ENCODE measurements around the gene GREB1. TPM values are rescaled to one million over a fixed set of nuclear protein-coding genes. Genes with fewer than 3 reads are reported as not detected.

GREB1 gene
- total and polyA plus RNA-seq, 8 donors, result 3.5 to 16.1 (median 5.9) TPM

DNA sequence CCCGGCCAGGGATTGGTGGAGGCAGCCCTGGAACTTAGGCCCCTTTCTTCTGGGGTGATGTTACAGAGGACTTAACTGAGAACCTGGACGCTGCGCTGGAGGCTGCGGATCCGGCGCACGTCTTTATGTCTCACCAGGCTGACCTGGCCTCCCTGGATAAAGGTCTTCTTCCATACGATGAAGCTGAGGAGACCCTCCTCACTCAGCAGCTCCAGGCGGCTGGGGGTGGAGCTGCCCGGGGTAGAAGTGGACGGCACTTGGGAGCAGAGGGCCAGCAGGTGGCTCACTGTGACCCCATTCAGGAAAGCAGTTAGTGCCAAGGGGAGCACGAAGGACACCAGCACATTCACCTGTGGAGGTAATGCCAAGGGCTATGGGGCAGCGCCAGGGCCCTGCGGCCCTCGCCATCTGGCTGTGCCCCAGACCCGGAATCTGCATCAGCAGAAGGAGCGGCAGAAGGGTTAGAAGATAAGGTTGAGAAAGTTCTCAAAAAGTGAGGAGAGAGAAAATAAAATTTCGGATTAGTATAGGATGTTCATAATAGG is 128.1 kb downstream of the GREB1 start:
- WGBS, 2 donors, result 81 to 82% methylated on average over 18 of the region's 18 CpGs
- DNase-seq, result no peak
- no peak for ATAC-seq
- TF ChIP-seq, protein P1, sequence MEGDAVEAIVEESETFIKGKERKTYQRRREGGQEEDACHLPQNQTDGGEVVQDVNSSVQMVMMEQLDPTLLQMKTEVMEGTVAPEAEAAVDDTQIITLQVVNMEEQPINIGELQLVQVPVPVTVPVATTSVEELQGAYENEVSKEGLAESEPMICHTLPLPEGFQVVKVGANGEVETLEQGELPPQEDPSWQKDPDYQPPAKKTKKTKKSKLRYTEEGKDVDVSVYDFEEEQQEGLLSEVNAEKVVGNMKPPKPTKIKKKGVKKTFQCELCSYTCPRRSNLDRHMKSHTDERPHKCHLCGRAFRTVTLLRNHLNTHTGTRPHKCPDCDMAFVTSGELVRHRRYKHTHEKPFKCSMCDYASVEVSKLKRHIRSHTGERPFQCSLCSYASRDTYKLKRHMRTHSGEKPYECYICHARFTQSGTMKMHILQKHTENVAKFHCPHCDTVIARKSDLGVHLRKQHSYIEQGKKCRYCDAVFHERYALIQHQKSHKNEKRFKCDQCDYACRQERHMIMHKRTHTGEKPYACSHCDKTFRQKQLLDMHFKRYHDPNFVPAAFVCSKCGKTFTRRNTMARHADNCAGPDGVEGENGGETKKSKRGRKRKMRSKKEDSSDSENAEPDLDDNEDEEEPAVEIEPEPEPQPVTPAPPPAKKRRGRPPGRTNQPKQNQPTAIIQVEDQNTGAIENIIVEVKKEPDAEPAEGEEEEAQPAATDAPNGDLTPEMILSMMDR (IDR thresholded peaks at IDR 0.05), result no peak
- H3K36me3 ChIP-seq, result no peaks in the 10 kb centered on the region
- no peak overlapping the region for H3K4me3 ChIP-seq
- intact Hi-C loops (cut with DNase I), result no loop called here
- H3K9me3 ChIP-seq, result no peaks in the 10 kb centered on the region
- H3K27ac ChIP-seq, result no peak overlapping the region
- no peaks in the 10 kb centered on the region for H3K27me3 ChIP-seq
- no peak for FAIRE-seq
- no peaks in the 10 kb centered on the region for H3K4me1 ChIP-seq

GRCh38 chr2:11662882-11663281 is 129.0 kb downstream of the GREB1 start:
- DNase-seq (no peak), FAIRE-seq (no peak), ATAC-seq (no peak)
- no peaks in the 10 kb centered on the region for H3K36me3 ChIP-seq
- no peak overlapping the region for H3K27ac ChIP-seq
- H3K4me1 ChIP-seq, result no peaks in the 10 kb centered on the region
- H3K4me3 ChIP-seq, result no peak overlapping the region
- H3K9me3 ChIP-seq, result no peaks in the 10 kb centered on the region
- intact Hi-C loops (cut with DNase I), result no loop called here
- H3K27me3 ChIP-seq, result no peaks in the 10 kb centered on the region
- TF ChIP-seq, protein P1 (IDR thresholded peaks at IDR 0.05), result no peak

GRCh38 chr2:11663427-11663826 is 129.6 kb downstream of the GREB1 start:
- no peak overlapping the region for H3K4me3 ChIP-seq
- FAIRE-seq, result no peak
- WGBS, 2 donors, result 77 to 80% methylated on average over 2 of the region's 2 CpGs
- no peaks in the 10 kb centered on the region for H3K27me3 ChIP-seq
- ATAC-seq, result no peak
- H3K36me3 ChIP-seq, result no peaks in the 10 kb centered on the region
- no peak for DNase-seq
- intact Hi-C loops (cut with DNase I), result no loop called here
- H3K27ac ChIP-seq, result no peak overlapping the region
- no peaks in the 10 kb centered on the region for H3K4me1 ChIP-seq
- TF ChIP-seq, protein P1 (IDR thresholded peaks at IDR 0.05), result no peak
- no peaks in the 10 kb centered on the region for H3K9me3 ChIP-seq

- 71 to 82% methylated on average over 11 of the region's 11 CpGs for WGBS, 2 donors
These were observed 131.2 kb downstream of the GREB1 start for GRCh38 chr2:11665028-11665427.

More at GRCh38 chr2:11665028-11665427, 131.2 kb downstream of the GREB1 start:
- DNase-seq, result no peak
- no peak for FAIRE-seq
- H3K9me3 ChIP-seq, result no peaks in the 10 kb centered on the region
- TF ChIP-seq, protein P1 (IDR thresholded peaks at IDR 0.05), result no peak
- H3K27ac ChIP-seq, result no peak overlapping the region
- no peaks in the 10 kb centered on the region for H3K36me3 ChIP-seq
- no peaks in the 10 kb centered on the region for H3K27me3 ChIP-seq
- no peak overlapping the region for H3K4me3 ChIP-seq
- intact Hi-C loops (cut with DNase I), result no loop called here
- peaks cover 0 to 2% (median 2%) of the 10 kb centered on the region in 3 donors for H3K4me1 ChIP-seq
- no peak for ATAC-seq
